PC-9 (cell line): ENCODE results near the gene IL22RA2. TPM values are rescaled to one million over a fixed set of nuclear protein-coding genes. Genes with fewer than 3 reads are reported as not detected.

ENCODE experiments used
- BruUV-seq: library from RNA; stranded (reverse); fragments of 400-500 nt; replicated peaks from 2 replicates; lab custom pipeline; 2021; lab: Mats Ljungman, UMichigan
- CTCF ChIA-PET: fragments of 300-600 bp; sonication (Branson Sonifier 250); formaldehyde crosslinking; loops from one replicate; lab custom pipeline; 2022; ENCODE audit warnings: antibody characterized with exemption; lab: Charles Lee
- POLR2A ChIA-PET: fragments of 300-600 bp; sonication (Branson Sonifier 250); formaldehyde crosslinking; loops from one replicate; lab custom pipeline; 2022; ENCODE audit warnings: antibody characterized with exemption; ENCODE audit not compliant: unreplicated experiment; lab: Charles Lee
- DNase-seq, 2 experiments: peaks; one replicate each; pipeline versions ENCODE4 v3.0.0 to v3.0.0-alpha.2; 2015 to 2022; ENCODE audit warnings: mixed read lengths in 1 of 2
- H2AFZ ChIP-seq: fragments of 200-600 bp; sonication (generic); 2 replicates; pipeline ENCODE4 v1.8.1; 2017; ENCODE audit warnings: antibody characterized with exemption
- H3F3A ChIP-seq: fragments of 200-600 bp; sonication (generic); 2 replicates; pipeline ENCODE4 v1.8.1; 2017; ENCODE audit warnings: antibody characterized with exemption, mild to moderate bottlenecking, low read depth; ENCODE audit not compliant: insufficient read depth
- H3K27ac ChIP-seq: fragments of 200-600 bp; sonication (generic); 2 replicates; pipeline ENCODE4 v1.6.1; 2016; ENCODE audit warnings: mixed run types
- H3K27me3 ChIP-seq: fragments of 200-600 bp; sonication (generic); 2 replicates; pipeline ENCODE4 v1.6.1; 2016; ENCODE audit warnings: low read depth, mixed run types; ENCODE audit not compliant: insufficient read depth
- H3K36me3 ChIP-seq: fragments of 200-600 bp; sonication (generic); 2 replicates; pipeline ENCODE4 v1.6.1; 2016; ENCODE audit warnings: low read depth, mixed run types
- H3K4me1 ChIP-seq: fragments of 200-600 bp; sonication (generic); replicated peaks from 2 replicates; pipeline ENCODE4 v1.6.1; 2016; ENCODE audit warnings: mixed run types; ENCODE audit not compliant: insufficient read depth
- H3K4me2 ChIP-seq: fragments of 200-600 bp; sonication (generic); 2 replicates; pipeline ENCODE4 v1.6.1; 2017; ENCODE audit warnings: mixed run types
- H3K4me3 ChIP-seq: fragments of 200-600 bp; sonication (generic); 2 replicates; pipeline ENCODE4 v1.6.1; 2016; ENCODE audit warnings: mixed run types
- H3K79me2 ChIP-seq: fragments of 200-600 bp; sonication (generic); 2 replicates; pipeline ENCODE4 v1.6.1; 2017; ENCODE audit warnings: low read depth, mixed run types
- H3K9me2 ChIP-seq: fragments of 200-600 bp; sonication (generic); 2 replicates; pipeline ENCODE4 v1.8.1; 2017; ENCODE audit warnings: mild to moderate bottlenecking; ENCODE audit not compliant: insufficient read depth
- H3K9me3 ChIP-seq: fragments of 200-600 bp; sonication (generic); 2 replicates; pipeline ENCODE4 v1.8.1; 2016; ENCODE audit warnings: low read depth; ENCODE audit not compliant: insufficient read depth
- H4K20me1 ChIP-seq: fragments of 200-600 bp; sonication (generic); 2 replicates; pipeline ENCODE4 v1.8.1; 2017; ENCODE audit not compliant: insufficient read depth
- CTCF ChIP-seq: fragments of 200-600 bp; sonication (generic); conservative IDR thresholded peaks from 2 replicates; pipeline ENCODE4 v1.6.1; 2017; ENCODE audit warnings: mixed run types, antibody characterized with exemption, mild to moderate bottlenecking, moderate library complexity
- EZH2 ChIP-seq: fragments of 200-600 bp; sonication (generic); IDR thresholded peaks from 2 replicates; pipeline ENCODE4 v1.8.0; 2017; ENCODE audit warnings: antibody characterized with exemption, low read depth
- intact Hi-C: fragments of 100-400 bp; cut with micrococcal nuclease; formaldehyde crosslinking; loops from one replicate; pipeline ENCODE4 v1.10.0; 2022; ENCODE audit not compliant: unreplicated experiment
- total RNA-seq: library from RNA; stranded (reverse); gene quantifications from 2 replicates; pipeline ENCODE4 v1.2.3, GENCODE V29; 2021

Gene IL22RA2
- total RNA-seq, 1 experiment from 2014 or later, result not detected

GRCh38 chr6:137121401-137121997 lies 51.9 kb downstream of the IL22RA2 start:
- Histone ChIP-seq H3K4me1 (peaks cover 7% of the 10 kb centered on the region; the same call in 1 of the 2 replicates), H3K27ac (no peak overlapping the region), H2AFZ (no peak overlapping the region), H3K79me2 (no peaks in the 10 kb centered on the region), H3K4me3 (no peak overlapping the region), H3K4me2 (no peak overlapping the region), H3K36me3 (no peaks in the 10 kb centered on the region), H3F3A (no peaks in the 10 kb centered on the region), H3K27me3 (no peaks in the 10 kb centered on the region), H3K9me2 (no peaks in the 10 kb centered on the region), H3K9me3 (peaks cover 20% of the 10 kb centered on the region; the same call in 1 of the 2 replicates), H4K20me1 (no peaks in the 10 kb centered on the region)
- intact Hi-C loops, result no loop called here
- no TSS peak for BruUV-seq
- DNase-seq, result no peak
- ChIA-PET CTCF (no interaction called here), POLR2A (no interaction called here)
- TF ChIP-seq EZH2, result no peak
- no peak for TF ChIP-seq CTCF

GRCh38 chr6:137120748-137121147 lies 52.7 kb downstream of the IL22RA2 start:
- Histone ChIP-seq H2AFZ (no peak overlapping the region), H3K4me3 (no peak overlapping the region), H3K9me3 (peaks cover 20% of the 10 kb centered on the region; the same call in 1 of the 2 replicates), H3K27me3 (no peaks in the 10 kb centered on the region), H3K36me3 (no peaks in the 10 kb centered on the region), H3K79me2 (no peaks in the 10 kb centered on the region), H3F3A (no peaks in the 10 kb centered on the region), H3K27ac (no peak overlapping the region), H3K9me2 (no peaks in the 10 kb centered on the region), H3K4me1 (peaks cover 7% of the 10 kb centered on the region; the same call in 1 of the 2 replicates), H3K4me2 (no peak overlapping the region), H4K20me1 (no peaks in the 10 kb centered on the region)
- POLR2A ChIA-PET, result no interaction called here
- CTCF ChIA-PET, result no interaction called here
- BruUV-seq, result no TSS peak
- intact Hi-C loops, result no loop called here
- TF ChIP-seq EZH2 (no peak), CTCF (no peak)
- DNase-seq, result no peak

- Histone ChIP-seq H4K20me1 (no peaks in the 10 kb centered on the region), H3K27ac (no peak overlapping the region), H3K27me3 (no peaks in the 10 kb centered on the region), H3K36me3 (no peaks in the 10 kb centered on the region), H3K4me2 (no peak overlapping the region), H3K4me3 (no peak overlapping the region), H3F3A (no peaks in the 10 kb centered on the region), H3K9me2 (no peaks in the 10 kb centered on the region), H3K4me1 (peaks cover 7% of the 10 kb centered on the region; the same call in 1 of the 2 replicates), H3K9me3 (peaks cover 20% of the 10 kb centered on the region; the same call in 1 of the 2 replicates), H3K79me2 (no peaks in the 10 kb centered on the region), H2AFZ (no peak overlapping the region)
- no peak for DNase-seq
- BruUV-seq, result no TSS peak
- ChIA-PET CTCF (no interaction called here), POLR2A (no interaction called here)
- intact Hi-C loops, result no loop called here
- TF ChIP-seq EZH2 (no peak), CTCF (no peak)
These were observed 54.0 kb downstream of the IL22RA2 start for GRCh38 chr6:137119196-137120104.
